ENCODE results near the gene PRADC1. TPM values are rescaled to one million over a fixed set of nuclear protein-coding genes. Genes with fewer than 3 reads are reported as not detected.

PRADC1 gene
- total RNA-seq = 10 to 100 TPM in 3 of 4 donors, 1 to 10 TPM in 1; 9.7 to 30.2 (median 23.3) TPM

GRCh38 chr2:73233154-73233931 is at the start of gene PRADC1:
TSS of gene PRADC1 (minus strand) at chr2:73233239. CDS start at chr2:73233160, 79 bp downstream.
- TF ChIP-seq CTCF (IDR thresholded peaks at IDR 0.05) (no peak), POLR2A (IDR thresholded peaks at IDR 0.05) (no peak)
- H3K4me3 ChIP-seq (ENCODE audit: low read depth, poor library complexity, severe bottlenecking) = peak within 1 kb of the TSS; percentile 87
- 0 to 2% methylated on average over 43 to 53 of the region's 67 CpGs for WGBS, 2 donors
- intact Hi-C loops (cut with DNase I; ENCODE audit: low total_unique reads) = no loop called here
- DNase-seq (ENCODE audit: low spot score in 2 of 2) = peak; percentile 100

DNA sequence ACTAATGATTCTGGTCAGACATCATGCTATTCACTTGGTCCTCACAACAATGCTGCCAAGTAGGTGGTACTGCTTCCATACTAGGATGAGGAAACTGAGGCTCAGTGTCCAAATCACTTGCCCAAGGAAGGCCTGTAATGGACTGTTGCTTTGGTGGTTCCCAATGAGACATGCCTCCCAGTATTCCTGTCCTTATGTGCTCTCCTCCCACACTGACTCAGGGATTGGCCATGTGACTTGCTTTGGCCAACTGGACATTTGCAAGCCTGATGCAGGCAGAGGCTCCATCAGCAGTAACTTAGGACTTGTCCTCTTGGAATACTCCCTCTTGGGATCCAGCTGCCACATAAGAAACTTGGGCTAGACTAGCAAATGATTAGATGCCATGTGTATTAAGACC is 48.2 kb upstream of the PRADC1 start:
- H3K4me3 ChIP-seq (ENCODE audit: low read depth, poor library complexity, severe bottlenecking) = no peak overlapping the region
- peak in 1 of 2 donors; percentile 25 for DNase-seq (ENCODE audit: low spot score in 2 of 2)
- no peak for TF ChIP-seq CTCF (IDR thresholded peaks at IDR 0.05)
- no peak for TF ChIP-seq POLR2A (IDR thresholded peaks at IDR 0.05)
- intact Hi-C loops (cut with DNase I; ENCODE audit: low total_unique reads) = no loop called here

GRCh38 chr2:73279852-73280251 is 46.8 kb upstream of the PRADC1 start:
- no peak overlapping the region for H3K4me3 ChIP-seq (ENCODE audit: low read depth, poor library complexity, severe bottlenecking)
- DNase-seq (ENCODE audit: low spot score in 2 of 2) = peak in 1 of 2 donors; percentile 8
- intact Hi-C loops (cut with DNase I; ENCODE audit: low total_unique reads) = no loop called here
- 77 to 78% methylated on average over 9 of the region's 9 CpGs for WGBS, 2 donors
- TF ChIP-seq POLR2A (IDR thresholded peaks at IDR 0.05) (no peak), CTCF (IDR thresholded peaks at IDR 0.05) (no peak)

GRCh38 chr2:73272270-73272669 is 39.2 kb upstream of the PRADC1 start:
- H3K4me3 ChIP-seq (ENCODE audit: low read depth, poor library complexity, severe bottlenecking) = no peak overlapping the region
- no peak for DNase-seq (ENCODE audit: low spot score in 2 of 2)
- intact Hi-C loops (cut with DNase I; ENCODE audit: low total_unique reads) = no loop called here
- 82 to 93% methylated on average over 1 of the region's 1 CpG for WGBS, 2 donors
- TF ChIP-seq POLR2A (IDR thresholded peaks at IDR 0.05) (no peak), CTCF (IDR thresholded peaks at IDR 0.05) (no peak)

DNA sequence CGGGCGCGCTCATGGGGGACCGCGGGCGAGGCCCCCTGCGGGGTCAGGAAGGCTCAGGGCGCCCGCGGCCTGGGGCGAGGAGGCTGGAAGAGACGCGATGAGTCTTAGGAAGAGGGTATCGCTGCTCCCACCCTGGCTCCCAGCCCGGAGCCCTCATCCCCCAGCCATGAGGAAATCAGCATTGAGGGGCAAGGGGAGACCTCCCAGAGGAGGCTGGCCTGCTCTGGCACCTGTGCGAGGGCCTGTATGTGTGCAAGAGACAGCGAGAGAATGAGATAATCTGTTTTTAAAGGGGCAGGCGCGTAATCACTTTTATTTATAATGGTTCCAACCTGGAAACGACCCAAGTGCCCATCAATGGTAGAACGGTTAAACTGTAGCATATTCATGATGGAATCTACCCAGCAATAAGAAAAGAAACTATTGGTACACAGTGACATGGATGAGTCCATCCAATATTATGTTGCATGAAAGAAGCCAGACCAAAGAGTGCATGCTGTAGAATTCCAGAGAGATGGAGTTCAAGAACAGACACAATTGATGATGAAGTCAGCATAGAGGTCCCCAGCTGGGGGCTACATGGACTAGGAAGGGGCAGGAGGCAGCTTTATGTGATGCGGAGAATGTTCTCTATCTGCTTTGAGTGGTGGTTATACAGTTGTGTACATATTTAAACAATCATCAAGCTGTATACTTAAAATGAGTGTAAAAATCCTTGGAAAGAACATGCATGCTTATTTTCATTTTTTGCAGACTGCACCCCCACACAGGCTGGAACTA is 36.8 kb upstream of the PRADC1 start:
- intact Hi-C loops (cut with DNase I; ENCODE audit: low total_unique reads) = no loop called here
- DNase-seq (ENCODE audit: low spot score in 2 of 2) = no peak
- no peak for TF ChIP-seq CTCF (IDR thresholded peaks at IDR 0.05)
- no peak for TF ChIP-seq POLR2A (IDR thresholded peaks at IDR 0.05)
- 15 to 42% methylated on average over 8 to 22 of the region's 22 CpGs for WGBS, 2 donors
- H3K4me3 ChIP-seq (ENCODE audit: low read depth, poor library complexity, severe bottlenecking) = no peak overlapping the region
